DMS53 treated with DMSO at 0.1 percent for 48 hours (cell line): Measurements from ENCODE around the gene EXOSC1.
A peak's percentile ranks its signal among the peaks of the same experiment; 100 is the strongest.
"Not testable (repeated sequence)": the region's sequence is repeated elsewhere in the genome, so short reads cannot be mapped to it uniquely, and the experiment has no call there.

Source experiments
- DNase-seq: peaks from one replicate; lab custom pipeline; 2025; ENCODE audit not compliant: unreplicated experiment; lab: John Stamatoyannopoulos, UW

EXOSC1 gene

DNA sequence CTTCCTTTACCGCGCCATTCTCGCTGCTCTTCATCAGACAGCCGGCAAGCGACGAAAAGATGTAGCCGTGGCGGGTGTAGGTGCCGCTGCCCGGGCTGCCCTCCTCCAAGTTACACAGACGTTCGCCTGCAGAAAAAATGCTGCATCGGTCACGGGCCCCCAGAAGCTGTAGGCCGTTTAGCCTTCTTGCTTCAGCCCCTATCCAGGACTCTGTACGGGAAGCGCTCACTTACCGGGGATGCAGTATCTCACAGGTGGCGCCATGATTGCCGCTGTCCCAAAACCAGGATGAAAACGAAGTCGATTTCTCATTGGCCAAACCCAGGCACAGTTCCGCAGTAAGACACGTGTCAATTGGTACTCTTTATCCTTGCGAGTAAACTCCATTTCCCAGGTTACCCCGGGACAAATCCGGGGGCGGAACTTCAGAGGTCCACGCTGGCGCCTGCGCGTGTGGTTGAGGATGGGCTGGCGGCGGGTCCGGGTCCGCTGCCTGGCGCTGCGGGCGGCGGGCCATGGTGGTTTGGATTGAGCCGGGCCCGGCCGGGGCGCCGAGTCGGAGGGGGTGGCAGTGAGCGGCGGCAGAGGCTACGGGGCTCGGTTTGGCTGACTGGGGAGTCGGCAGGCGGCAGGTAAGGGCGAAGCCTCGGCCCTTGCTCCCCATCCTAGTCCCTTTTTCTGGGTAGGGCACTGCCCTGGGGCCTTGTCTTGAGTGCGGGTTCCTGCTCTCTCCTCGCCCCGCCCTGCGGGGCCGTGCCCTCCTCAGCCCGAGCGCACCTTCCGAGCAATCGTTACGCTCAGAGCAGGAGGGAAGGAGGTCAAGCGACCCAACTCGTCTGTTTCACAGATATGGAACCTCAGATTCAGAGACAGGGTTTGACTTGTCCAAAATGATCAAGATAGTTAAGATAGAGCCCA lies at the start of gene EXOSC1, which contains the start of gene ZDHHC16:
EXOSC1 (minus strand) TSS at position 285 of the 918 bp plus-strand sequence; CDS start at position 264, 21 bp downstream.
ZDHHC16 (plus strand) TSS at position 454 of the 918 bp plus-strand sequence. CDS start 5,501 bp downstream, outside the sequence.
- DNase-seq, result peak; percentile 100

DNA sequence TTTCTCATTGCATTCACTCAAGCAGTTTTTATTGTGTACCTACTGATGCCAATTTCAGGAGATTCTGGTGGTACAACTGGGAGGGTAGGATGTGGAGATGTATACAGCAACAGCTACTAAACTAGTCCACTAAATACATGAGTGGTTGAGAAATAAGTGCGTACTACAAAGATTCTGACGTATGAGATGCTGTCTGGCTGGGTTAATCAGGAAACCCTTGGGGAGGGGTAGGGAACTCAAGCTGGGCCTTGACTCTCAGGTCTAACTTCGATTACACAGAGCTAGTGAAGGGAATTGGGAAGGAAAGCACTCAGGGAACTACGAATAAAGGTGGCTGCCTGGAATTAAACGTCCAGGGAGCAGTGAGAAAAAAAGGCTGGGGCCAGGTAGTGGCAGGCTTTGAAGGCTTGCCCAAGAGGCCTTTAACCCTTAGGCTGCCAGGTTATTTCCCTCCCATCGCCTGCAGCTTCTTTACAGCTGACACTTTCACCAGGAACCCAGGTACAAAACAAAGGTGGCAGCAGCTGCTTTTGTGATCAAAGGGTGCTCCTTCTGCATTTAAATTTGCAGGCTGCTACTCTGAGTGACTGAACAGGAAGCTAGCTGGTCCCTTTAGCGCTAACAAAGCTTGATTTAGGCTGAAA lies 49.2 kb upstream of the EXOSC1 start:
- DNase-seq, result no peak

- no peak for DNase-seq
These were observed 48.3 kb upstream of the EXOSC1 start for GRCh38 chr10:97494151-97494550.

GRCh38 chr10:97490592-97490991 lies 44.8 kb upstream of the EXOSC1 start:
- no peak for DNase-seq

DNA sequence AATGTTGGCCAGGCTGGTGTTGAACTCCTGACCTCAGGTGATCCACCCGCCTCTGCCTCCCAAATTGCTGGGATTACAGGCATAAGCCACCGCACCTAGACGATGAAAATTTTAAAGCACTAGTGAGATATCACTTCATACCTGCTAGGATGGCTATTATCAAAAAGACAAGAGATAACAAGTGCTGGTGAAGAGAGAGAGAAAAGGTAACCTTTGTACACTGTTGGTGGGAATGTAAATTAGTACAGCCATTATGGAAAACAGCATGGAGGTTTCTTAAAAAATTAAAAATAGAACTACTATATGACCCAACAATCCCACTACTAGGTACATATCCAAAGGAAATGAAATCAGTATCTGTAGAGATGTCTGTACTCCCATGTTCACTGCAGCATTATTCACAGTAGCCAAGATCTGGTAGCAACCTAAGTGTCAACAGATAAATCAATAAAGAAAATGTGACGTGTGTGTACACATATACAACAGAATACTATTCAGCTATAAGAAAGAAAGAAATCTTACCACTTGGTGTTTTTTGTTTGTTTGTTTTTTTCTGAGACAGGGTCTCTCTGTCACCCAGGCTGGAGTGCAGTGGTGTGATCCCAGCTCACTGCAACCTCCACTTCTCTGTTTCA lies 40.0 kb upstream of the EXOSC1 start:
- DNase-seq, result no peak

DNA sequence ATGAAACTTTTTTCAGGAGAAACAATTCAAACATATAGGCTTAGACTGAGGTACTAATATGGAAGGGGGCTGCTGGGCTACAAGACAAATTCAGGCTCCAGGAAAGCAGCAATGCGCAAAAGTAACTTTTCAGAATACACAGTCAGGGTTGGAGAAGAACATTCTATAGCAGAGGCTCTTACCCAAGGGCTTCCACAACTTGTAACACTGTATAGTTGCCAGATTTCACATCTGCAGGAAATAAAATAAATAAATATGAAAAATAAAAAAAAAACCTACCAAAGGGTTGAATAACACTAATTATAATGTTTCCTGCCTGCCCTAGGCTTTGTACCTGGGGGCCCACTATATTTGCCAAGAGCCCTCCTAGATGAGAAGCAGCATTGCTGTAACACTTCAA lies 38.1 kb upstream of the EXOSC1 start:
- no peak for DNase-seq

- no peak for DNase-seq
These were observed 37.7 kb upstream of the EXOSC1 start for GRCh38 chr10:97483506-97483905.

DNA sequence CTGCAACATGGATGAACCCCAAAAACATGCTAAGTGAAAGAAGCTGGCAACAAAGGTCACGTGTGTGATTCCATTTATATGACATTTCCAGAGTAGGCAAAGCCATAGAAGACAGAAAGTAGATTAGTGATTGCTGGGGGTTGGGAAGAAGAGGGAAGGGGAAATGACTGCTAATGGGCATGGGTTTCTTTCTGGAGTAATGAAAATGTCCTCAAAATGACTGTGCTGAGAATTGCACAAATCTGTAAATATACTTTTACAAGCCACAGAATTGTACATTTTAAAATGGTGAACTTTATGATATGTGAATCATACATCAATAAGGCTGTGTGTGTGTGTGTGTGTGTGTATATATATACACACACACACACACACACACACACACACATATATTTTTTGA lies 36.6 kb upstream of the EXOSC1 start:
- no peak for DNase-seq

DNA sequence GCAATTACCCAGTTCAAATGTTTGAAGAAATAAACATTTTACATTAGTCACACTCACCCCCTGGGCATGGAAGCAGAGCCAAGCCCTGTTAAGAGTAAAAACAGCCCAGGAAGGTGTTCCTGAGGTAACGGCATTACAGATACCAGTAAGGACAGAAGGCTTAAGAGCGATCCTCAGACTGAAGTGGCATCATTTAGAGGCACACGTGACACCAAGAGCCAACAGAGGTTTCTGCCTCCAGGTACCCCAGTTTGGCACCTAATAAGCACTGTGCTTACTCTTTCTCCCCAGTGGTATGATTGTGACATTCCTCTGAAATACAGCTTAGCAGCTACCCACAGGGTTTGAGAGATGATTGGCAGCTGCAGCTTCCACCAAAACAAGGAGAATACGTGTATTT lies 35.3 kb upstream of the EXOSC1 start:
- DNase-seq, result no peak

GRCh38 chr10:97479939-97480338 lies 34.1 kb upstream of the EXOSC1 start:
- no peak for DNase-seq

DNA sequence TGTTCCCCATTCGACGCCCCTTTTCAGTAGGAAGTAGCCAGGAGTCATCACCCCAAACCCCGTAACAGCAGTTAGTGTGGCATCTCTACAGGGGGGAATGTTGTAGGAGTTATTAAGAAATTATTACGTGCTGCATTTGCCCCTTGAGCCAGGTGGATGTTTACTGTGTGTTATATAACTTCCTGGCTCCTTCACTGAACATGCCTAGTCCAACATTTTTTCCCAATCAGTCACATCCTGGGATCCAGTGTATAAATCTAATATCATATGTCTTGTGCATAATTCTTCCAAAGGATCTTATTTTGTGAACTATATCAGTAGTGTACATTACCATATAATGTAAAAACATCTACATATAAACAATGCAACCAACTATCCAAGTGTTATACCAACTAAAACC lies 33.6 kb upstream of the EXOSC1 start:
- not testable (repeated sequence) for DNase-seq

GRCh38 chr10:97475936-97476594 lies 30.3 kb upstream of the EXOSC1 start:
- DNase-seq, result no peak

DNA sequence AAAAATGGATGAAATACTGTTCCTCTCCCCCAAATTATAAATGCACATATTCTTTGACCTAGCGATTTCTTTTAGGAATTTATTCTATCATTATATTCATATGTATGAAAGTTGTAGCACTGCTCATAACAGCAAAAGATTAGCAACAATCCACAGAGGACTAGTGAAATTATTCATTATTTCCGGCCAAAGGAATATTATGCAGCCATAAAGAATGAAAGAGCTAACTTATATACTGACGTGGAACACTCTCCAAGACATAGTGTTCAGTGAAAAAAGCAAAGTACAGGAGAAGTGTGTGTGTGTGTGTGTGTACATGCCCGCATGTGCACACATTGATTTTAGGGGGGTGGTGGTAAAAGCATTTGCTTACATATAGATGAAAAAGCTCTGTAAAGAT lies 29.1 kb upstream of the EXOSC1 start:
- no peak for DNase-seq

GRCh38 chr10:97468781-97469180 lies 23.0 kb upstream of the EXOSC1 start:
- not testable (repeated sequence) for DNase-seq

DNA sequence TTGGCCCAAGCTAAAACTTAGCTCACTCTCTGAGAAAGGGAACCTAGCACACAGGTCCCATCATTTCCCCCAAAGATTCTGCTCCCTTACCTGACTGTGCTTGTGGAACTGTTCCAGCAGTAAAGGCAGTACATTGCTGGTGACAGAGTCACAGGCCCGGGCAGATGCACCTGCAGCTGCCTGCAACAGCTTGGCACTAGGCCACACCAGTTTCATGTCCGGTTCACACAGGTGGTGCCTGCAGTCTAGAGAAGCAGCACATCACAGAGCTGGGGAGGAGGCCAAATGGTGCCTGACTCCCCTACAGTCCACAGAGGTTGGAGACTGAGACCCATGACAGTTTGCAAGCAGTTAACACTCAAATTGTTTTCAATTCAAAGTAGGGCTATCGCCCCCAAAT lies 22.4 kb upstream of the EXOSC1 start:
- peak; percentile 88 for DNase-seq

DNA sequence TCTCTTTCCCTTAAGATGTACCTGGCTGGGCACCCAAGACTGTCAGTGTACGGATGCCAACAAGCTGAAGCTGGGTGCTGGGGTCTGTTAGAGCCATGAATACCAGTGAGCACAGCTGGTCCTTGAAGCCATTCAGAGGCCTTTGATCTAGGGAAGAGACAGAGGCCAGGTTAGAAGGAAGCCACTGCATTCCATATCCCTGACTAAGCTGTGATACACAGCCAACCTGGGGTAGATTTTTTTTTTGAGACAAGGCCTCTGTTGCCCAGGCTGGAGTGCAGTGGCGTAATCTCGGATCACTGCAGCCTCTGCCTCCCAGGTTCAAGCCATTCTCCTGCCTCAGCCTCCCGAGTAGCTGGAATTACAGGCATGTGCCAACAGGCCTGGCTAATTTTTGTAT lies 20.9 kb upstream of the EXOSC1 start:
- no peak for DNase-seq

DNA sequence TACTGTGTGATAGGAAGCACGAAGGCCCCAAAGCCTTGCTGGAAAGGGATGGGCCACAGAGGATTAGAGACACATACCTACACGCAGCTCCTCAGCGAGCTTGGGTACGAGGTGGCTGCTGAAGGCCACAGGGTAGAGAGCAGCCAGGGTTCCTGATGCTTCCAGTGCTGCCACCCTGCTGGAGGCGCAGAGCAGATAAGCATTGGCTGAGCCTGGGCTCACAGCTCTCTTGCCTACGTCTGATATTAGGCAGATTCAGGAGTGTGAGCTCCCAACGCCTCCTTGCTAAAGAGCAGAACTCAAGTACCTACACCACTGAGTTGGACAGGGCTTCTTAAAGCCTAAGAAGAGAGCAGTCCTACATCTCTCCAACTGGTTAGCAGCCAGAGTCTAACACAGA lies 20.2 kb upstream of the EXOSC1 start:
- DNase-seq, result no peak

- no peak for DNase-seq
These were observed 18.4 kb upstream of the EXOSC1 start for GRCh38 chr10:97464226-97464625.

GRCh38 chr10:97463363-97464132 lies 17.7 kb upstream of the EXOSC1 start:
- peak; percentile 97 for DNase-seq

GRCh38 chr10:97462309-97462708 lies 16.5 kb upstream of the EXOSC1 start:
- no peak for DNase-seq
